ENCODE results near the gene HOXC10. TPM values are rescaled to one million over a fixed set of nuclear protein-coding genes. Genes with fewer than 3 reads are reported as not detected.

The HOXC10 gene
- polyA plus RNA-seq, 1 donor: 57.9 TPM

DNA sequence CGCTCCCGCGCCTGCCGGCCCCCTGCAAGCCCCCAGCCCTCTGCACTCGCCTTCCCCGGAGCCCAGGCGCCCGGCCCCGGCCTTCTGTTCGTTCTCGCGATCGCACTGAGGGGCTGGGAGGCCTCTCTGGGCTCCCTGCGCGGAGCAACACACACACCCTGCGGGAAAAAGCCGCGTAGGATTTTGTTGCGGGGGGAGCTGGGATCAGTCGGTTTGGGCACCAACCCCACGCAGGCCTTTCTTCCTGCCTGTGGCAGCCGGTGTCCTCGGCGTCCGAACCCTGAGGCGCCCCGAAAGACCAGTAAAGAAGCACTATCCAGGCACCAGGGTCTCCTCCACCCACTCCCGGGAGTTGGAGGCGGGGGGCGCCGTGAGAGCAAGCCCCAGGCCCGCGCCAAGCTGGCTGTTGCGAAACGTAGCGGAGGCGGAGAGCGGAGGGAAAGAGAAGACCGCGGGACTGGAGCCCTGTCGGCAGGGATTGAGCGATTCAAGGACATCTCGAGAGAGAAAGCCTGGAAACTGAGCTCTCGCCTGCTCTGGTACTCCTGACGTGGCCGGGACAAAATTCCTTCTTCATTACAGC is 46.0 kb downstream of the HOXC10 start:
- DNase-seq: no peak

GRCh38 chr12:54031480-54031879 is 46.5 kb downstream of the HOXC10 start:
- no peak for DNase-seq

GRCh38 chr12:54032086-54032619 is 47.2 kb downstream of the HOXC10 start:
- no peak for DNase-seq

- DNase-seq: peak; percentile 87
Observed at GRCh38 chr12:54032627-54033100, 47.7 kb downstream of the HOXC10 start, which contains the start of gene HOXC5. Gene HOXC5 (plus strand): TSS chr12:54033050. CDS start chr12:54033123, 73 bp downstream.

DNA sequence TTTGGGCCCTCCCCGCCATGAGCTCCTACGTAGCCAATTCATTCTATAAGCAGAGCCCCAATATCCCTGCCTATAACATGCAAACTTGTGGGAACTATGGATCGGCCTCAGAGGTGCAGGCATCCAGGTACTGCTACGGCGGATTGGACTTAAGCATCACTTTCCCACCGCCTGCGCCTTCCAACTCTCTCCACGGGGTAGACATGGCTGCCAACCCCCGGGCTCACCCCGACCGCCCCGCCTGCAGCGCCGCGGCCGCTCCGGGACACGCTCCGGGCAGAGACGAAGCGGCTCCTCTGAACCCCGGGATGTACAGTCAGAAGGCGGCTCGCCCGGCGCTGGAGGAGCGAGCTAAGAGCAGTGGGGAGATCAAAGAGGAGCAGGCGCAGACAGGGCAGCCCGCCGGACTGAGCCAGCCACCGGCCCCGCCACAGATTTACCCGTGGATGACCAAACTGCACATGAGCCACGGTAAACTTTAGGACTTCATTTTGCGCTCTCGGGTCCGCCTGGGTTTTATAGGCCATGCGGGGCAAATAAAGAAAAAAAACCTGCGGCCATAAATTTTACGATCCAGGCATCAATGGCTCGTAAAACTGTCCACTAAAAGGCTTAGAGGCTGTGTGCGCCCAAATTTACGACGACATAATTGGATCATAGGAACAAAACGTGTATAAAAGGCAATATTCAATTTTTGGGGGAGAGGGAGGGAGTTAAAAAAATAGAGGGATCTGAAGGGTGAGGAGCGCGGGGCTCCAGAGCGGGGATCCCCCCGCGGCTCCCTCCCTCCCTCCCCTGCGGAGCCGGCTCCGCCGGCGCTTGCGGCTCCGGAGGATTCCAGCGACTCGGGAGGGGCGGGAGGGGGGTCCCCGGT is 48.4 kb downstream of the HOXC10 start:
- DNase-seq: no peak

DNA sequence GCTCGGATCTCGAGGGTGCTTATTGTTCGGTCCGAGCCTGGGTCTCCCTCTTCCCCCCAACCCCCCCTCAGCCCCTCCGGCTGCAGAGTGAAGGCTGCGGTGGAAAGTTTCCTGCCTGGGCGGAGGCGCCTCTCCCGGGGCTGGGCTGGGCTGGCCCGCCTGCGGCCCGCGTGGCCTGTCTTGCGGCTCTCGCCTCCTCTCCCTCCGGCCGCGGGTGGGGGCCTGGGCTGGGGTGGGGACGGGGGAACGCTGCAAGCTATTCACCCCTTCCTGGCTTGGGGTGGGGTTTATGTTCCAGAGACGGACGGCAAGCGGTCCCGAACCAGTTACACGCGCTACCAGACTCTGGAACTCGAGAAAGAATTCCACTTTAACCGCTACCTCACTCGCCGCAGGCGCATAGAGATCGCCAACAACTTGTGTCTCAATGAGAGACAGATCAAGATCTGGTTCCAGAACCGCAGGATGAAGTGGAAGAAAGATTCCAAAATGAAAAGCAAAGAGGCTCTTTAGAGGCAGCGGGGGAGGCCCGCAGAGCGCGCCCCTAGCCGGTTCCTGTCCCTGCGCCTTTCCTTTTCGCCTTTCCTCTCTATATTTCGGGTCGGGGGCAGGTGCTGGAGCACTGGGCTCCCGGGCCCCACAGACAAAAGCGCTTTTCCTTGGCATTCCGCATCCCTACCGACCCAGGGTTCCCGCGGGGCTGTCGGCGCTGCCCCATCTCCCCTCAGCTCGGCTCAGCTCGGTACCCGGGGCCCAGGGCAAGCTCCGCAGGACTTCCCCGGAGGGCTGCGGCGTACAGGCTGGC is 49.2 kb downstream of the HOXC10 start:
- DNase-seq: no peak

DNA sequence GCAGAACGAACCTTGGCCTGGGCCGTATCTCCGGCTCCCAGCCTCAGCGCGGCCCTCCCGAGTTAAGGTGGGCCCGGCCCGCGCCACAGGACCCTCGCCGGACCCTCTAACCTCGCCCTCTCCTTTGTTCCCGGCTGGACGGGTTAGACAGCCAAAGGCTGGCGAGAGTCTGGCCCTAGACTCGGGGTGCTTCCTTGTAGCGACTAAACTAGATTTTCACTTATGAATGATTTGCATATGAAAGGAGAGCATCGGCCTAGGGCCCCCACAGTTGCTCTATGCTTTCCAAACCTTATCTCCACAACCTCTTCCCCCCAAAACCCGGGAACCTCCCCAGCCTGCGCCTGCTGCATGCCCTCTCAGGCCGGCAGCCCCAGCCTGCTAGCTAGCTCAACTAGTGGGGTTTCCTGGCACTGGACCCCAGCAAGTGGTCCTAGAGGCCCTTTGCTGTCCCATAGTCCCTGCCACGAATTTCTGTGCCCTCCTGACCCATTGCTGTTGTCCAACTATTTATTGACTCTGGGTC is 49.9 kb downstream of the HOXC10 start:
- no peak for DNase-seq

GRCh38 chr12:54035568-54036264 is 50.8 kb downstream of the HOXC10 start:
- DNase-seq: no peak

DNA sequence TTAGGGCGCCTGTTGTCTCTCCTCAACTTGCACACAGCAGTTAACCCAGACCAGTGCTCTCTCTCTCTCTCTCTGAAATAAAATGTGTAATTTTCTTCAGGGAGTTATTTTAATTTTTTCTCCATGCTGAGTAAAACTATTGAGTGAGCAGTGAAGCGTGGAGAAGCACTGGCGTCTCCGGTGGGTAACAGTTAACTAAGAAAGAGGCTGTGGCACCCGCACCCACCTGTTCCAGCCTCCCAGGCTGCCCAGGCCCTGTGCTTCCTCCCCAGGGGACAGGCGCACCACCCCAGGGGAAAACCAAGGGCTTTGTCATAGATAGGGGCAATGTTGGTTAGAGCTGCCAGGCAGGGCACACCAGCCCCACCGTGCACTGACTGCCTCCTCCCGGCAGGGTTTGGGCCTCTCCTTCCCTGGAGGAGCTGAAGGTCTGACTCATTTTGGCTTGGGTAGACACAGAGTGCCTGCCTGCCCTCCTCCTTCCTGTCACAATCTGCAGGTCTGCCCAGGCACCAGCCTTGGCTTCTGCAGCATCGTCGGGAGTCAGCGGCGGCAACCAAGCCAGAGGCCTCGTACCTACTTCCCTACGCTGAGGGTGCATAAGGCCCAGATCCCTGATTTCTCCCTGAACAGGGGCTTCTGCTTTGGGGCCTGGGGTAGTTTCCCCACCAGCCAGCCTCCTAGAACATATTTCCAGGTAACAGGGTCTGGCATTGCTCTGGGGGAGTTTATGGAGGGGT is 51.8 kb downstream of the HOXC10 start:
- no peak for DNase-seq

- no peak for DNase-seq
Observed at GRCh38 chr12:54037360-54038283, 52.7 kb downstream of the HOXC10 start.

DNA sequence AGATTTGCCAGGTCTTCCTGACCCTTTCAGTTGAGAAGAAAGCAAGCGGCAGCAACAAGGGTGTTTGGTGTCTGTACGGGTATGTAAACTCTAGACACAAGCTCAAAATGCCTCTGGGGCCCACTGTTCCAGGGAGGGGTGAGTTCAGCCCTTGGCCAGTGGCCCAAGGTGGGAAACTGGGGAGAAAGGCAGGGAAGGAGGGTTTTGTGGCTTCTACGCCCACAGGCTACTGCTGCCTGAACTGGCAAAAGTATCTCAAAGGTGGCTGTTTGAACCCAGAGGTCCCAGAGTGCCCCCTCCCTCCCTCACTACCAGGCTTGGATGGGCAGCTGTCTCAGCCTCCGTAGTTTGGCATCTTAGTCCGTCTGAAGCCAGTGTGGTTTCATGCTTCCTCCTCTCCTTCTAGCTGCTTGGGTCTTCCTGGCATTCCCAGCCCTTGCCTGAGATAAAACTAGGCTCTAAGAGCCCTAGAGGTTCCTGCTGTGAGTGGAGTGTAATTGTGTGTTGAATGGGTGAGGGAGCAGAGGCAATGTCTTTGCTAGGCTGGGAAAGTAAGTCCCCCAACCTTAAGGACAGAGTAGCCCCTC is 53.4 kb downstream of the HOXC10 start:
- no peak for DNase-seq

GRCh38 chr12:54038871-54039414 is 54.0 kb downstream of the HOXC10 start:
- DNase-seq: peak; percentile 81

DNA sequence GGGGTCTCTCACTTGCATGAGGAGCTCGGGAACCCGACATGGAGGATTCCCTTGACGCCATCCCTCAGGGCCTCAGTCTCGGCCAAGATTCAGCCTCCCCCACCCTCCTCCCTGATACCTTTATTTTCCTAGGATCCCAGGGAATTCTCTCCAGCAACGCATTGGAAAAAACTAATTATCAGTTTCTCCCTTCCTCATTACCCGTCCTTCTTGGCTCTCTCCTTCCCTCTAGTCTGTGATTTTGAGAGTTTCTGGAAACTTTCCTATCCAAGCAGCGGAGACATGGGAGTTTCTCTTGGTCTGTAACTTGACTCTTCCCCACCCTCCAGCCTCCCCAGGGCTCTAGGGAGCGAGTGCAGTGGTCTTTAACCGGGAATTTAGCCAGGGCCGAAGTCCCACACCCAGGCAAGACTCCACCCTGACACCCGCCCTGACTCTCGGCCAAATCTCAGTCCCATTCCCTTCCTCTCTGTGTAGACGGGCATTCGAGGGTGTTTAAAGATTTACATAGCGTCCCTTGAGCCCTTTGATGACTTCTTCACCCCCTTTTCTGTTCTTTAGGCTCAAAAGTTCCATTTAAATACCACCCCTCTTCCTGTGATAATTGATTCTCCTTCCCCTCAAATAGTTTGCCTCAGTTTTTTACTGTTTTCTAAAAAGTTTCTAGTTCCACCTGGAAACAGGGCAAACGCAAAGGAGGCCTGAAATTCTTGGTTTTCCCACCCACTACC is 54.6 kb downstream of the HOXC10 start:
- peak; percentile 87 for DNase-seq

Other genes starting within 250 kb of the HOXC10 start
- gene CISTR, start 233.2 kb upstream of the HOXC10 start, polyA plus RNA-seq (ENCODE audit: insufficient read length): not detected
- 0.10 TPM for gene HOXC13, start 46.3 kb upstream of the HOXC10 start, polyA plus RNA-seq (ENCODE audit: insufficient read length)
- gene HOXC12, start 30.2 kb upstream of the HOXC10 start, polyA plus RNA-seq (ENCODE audit: insufficient read length): 0.48 TPM
- gene HOXC11, start 12.0 kb upstream of the HOXC10 start, polyA plus RNA-seq (ENCODE audit: insufficient read length): 7.1 TPM
- 7.6 TPM for gene HOTAIR, start 10.2 kb upstream of the HOXC10 start, polyA plus RNA-seq (ENCODE audit: insufficient read length)
- gene HOXC9, start 15.0 kb downstream of the HOXC10 start, polyA plus RNA-seq (ENCODE audit: insufficient read length): 17.4 TPM
- gene HOXC8, start 23.8 kb downstream of the HOXC10 start, polyA plus RNA-seq (ENCODE audit: insufficient read length): 6.6 TPM
- 16.3 TPM for gene HOXC6, start 43.3 kb downstream of the HOXC10 start, polyA plus RNA-seq (ENCODE audit: insufficient read length)
- 1.8 TPM for gene HOXC5, start 47.9 kb downstream of the HOXC10 start, polyA plus RNA-seq (ENCODE audit: insufficient read length)
- 21.4 TPM for gene HOXC4, start 68.7 kb downstream of the HOXC10 start, polyA plus RNA-seq (ENCODE audit: insufficient read length)
- 27.6 TPM for gene SMUG1, start 203.8 kb downstream of the HOXC10 start, polyA plus RNA-seq (ENCODE audit: insufficient read length)